Ascending aorta (tissue), 2 donors: ENCODE data around the gene MORC3. TPM values are rescaled to one million over a fixed set of nuclear protein-coding genes. Genes with fewer than 3 reads are reported as not detected.
"Not testable (repeated sequence)": the region's sequence is repeated elsewhere in the genome, so short reads cannot be mapped to it uniquely, and the experiment has no call there.

Source experiments
- DNase-seq, 2 donors: peaks; one replicate each; pipeline ENCODE4 v3.0.0-alpha.2; 2019; ENCODE audit warnings: low spot score in 2 of 2
- H3K27ac ChIP-seq, 2 donors: fragments of 200-600 bp; sonication (generic); one replicate each; pipeline ENCODE4 v1.5.1; 2016 to 2017; ENCODE audit warnings: mild to moderate bottlenecking in 1 of 2
- H3K27me3 ChIP-seq: fragments of 200-600 bp; sonication (generic); one replicate; pipeline ENCODE4 v1.5.1; 2017
- H3K36me3 ChIP-seq, 2 donors: fragments of 200-600 bp; sonication (generic); one replicate each; pipeline ENCODE4 v1.5.1; 2016
- H3K4me1 ChIP-seq, 2 donors: fragments of 200-600 bp; sonication (generic); one replicate each; pipeline ENCODE4 v1.5.1; 2016 to 2017; ENCODE audit warnings: mild to moderate bottlenecking in 1 of 2
- H3K4me3 ChIP-seq, 2 donors: fragments of 200-600 bp; sonication (generic); one replicate each; pipeline ENCODE4 v1.5.1; 2016 to 2017; ENCODE audit warnings: mild to moderate bottlenecking in 1 of 2
- H3K9me3 ChIP-seq, 2 donors: fragments of 200-600 bp; sonication (generic); one replicate each; pipeline ENCODE4 v1.5.1; 2016
- CTCF ChIP-seq, 3 experiments: fragments of 200-600 bp in 2 of 3; fragments of 450-650 bp in 1 of 3; sonication (generic) in 2 of 3; IDR thresholded peaks; one replicate each; pipeline ENCODE4 v1.5.1; 2016 to 2019; ENCODE audit warnings: antibody characterized with exemption in 3 of 3, mild to moderate bottlenecking in 1 of 3, moderate library complexity in 1 of 3
- intact Hi-C: fragments of 100-400 bp; cut with DNase I; formaldehyde crosslinking; loops from one replicate; pipeline ENCODE4 v1.15.1; 2023
- total RNA-seq: library from RNA; depleted of rRNA; stranded (reverse); fragments of >200 nt; gene quantifications from one replicate; pipeline ENCODE4 v1.1.0, GENCODE V29; 2016

Gene MORC3
- total RNA-seq, 1 donor from 2014 or later: 7.9 TPM

GRCh38 chr21:36384885-36385232 lies 64.9 kb downstream of the MORC3 start:
- Histone ChIP-seq H3K27me3 (no peaks in the 10 kb centered on the region), H3K27ac (no peak overlapping the region), H3K36me3 (no peaks in the 10 kb centered on the region), H3K9me3 (no peaks in the 10 kb centered on the region), H3K4me3 (peak overlapping the region; percentile 73 to 80), H3K4me1 (no peaks in the 10 kb centered on the region)
- intact Hi-C loops: loop anchor here (5.0 kb wide), 1 partner anchor 47 kb away; no protein-coding TSS in a partner anchor
- DNase-seq: no peak
- no peak for TF ChIP-seq CTCF (IDR thresholded peaks at IDR 0.05)

GRCh38 chr21:36385233-36386030 lies 65.4 kb downstream of the MORC3 start, which contains the start of gene CHAF1B:
Gene CHAF1B (plus strand): TSS chr21:36385392. CDS start chr21:36386137, 745 bp downstream.
- Histone ChIP-seq H3K4me3 (peak within 1 kb of the TSS; percentile 73 to 80), H3K9me3 (no peaks in the 10 kb centered on the region), H3K27ac (peak within 1 kb of the TSS; percentile 72 to 73), H3K27me3 (no peaks in the 10 kb centered on the region), H3K4me1 (no peaks in the 10 kb centered on the region), H3K36me3 (no peaks in the 10 kb centered on the region)
- intact Hi-C loops: loop anchor here (5.0 kb wide), 1 partner anchor 47 kb away; no protein-coding TSS in a partner anchor
- peak; percentile 14 to 86 for DNase-seq
- no peak for TF ChIP-seq CTCF (IDR thresholded peaks at IDR 0.05)

- Histone ChIP-seq H3K9me3 (no peaks in the 10 kb centered on the region), H3K4me3 (peak overlapping the region; percentile 73 to 80), H3K36me3 (no peaks in the 10 kb centered on the region), H3K27ac (peak overlapping the region; percentile 72 to 73), H3K27me3 (no peaks in the 10 kb centered on the region), H3K4me1 (no peaks in the 10 kb centered on the region)
- intact Hi-C loops: loop anchor here (5.0 kb wide), 1 partner anchor 46 kb away; no protein-coding TSS in a partner anchor
- no peak for TF ChIP-seq CTCF (IDR thresholded peaks at IDR 0.05)
- DNase-seq: peak in 1 of 2 donors; percentile 64
Observed at GRCh38 chr21:36386031-36386642, 66.1 kb downstream of the MORC3 start.

- no peak for TF ChIP-seq CTCF (IDR thresholded peaks at IDR 0.05)
- Histone ChIP-seq H3K4me1 (no peaks in the 10 kb centered on the region), H3K27ac (no peak overlapping the region), H3K27me3 (no peaks in the 10 kb centered on the region), H3K4me3 (no peak overlapping the region), H3K9me3 (no peaks in the 10 kb centered on the region), H3K36me3 (no peaks in the 10 kb centered on the region)
- intact Hi-C loops: loop anchor here (5.0 kb wide), 1 partner anchor 44 kb away; no protein-coding TSS in a partner anchor
- no peak for DNase-seq
Observed at GRCh38 chr21:36388096-36388495, 68.1 kb downstream of the MORC3 start.

GRCh38 chr21:36388835-36389234 lies 68.8 kb downstream of the MORC3 start:
- no peak for DNase-seq
- no peak for TF ChIP-seq CTCF (IDR thresholded peaks at IDR 0.05)
- intact Hi-C loops: loop anchor here (5.0 kb wide), 1 partner anchor 43 kb away; no protein-coding TSS in a partner anchor

GRCh38 chr21:36391649-36392048 lies 71.7 kb downstream of the MORC3 start:
- intact Hi-C loops, H3K27ac ChIP-seq, H3K27me3 ChIP-seq, H3K36me3 ChIP-seq, H3K4me3 ChIP-seq, H3K9me3 ChIP-seq, DNase-seq, H3K4me1 ChIP-seq: not testable (repeated sequence)

More at GRCh38 chr21:36388835-36389234, 68.8 kb downstream of the MORC3 start:
- Histone ChIP-seq H3K4me1 (no peaks in the 10 kb centered on the region), H3K27me3 (no peaks in the 10 kb centered on the region), H3K27ac (no peak overlapping the region), H3K4me3 (no peak overlapping the region), H3K36me3 (no peaks in the 10 kb centered on the region), H3K9me3 (no peaks in the 10 kb centered on the region)
